Stimulated activated CD4-positive, alpha-beta T cell treated with anti-CD3 and anti-CD28 coated beads, Interleukin-1b, Interleukin-23, amount 100 ng/mL, for 24 hours (primary cell): ENCODE data around the gene ZNF225.
"Not testable (repeated sequence)": the region's sequence is repeated elsewhere in the genome, so short reads cannot be mapped to it uniquely, and the experiment has no call there.

Experiments
- DNase-seq, 4 experiments: peaks; one replicate each; pipeline ENCODE4 v3.0.0-alpha.2; 2020; ENCODE audit warnings: low read depth in 4 of 4, low spot score in 1 of 4

ZNF225 gene

DNA sequence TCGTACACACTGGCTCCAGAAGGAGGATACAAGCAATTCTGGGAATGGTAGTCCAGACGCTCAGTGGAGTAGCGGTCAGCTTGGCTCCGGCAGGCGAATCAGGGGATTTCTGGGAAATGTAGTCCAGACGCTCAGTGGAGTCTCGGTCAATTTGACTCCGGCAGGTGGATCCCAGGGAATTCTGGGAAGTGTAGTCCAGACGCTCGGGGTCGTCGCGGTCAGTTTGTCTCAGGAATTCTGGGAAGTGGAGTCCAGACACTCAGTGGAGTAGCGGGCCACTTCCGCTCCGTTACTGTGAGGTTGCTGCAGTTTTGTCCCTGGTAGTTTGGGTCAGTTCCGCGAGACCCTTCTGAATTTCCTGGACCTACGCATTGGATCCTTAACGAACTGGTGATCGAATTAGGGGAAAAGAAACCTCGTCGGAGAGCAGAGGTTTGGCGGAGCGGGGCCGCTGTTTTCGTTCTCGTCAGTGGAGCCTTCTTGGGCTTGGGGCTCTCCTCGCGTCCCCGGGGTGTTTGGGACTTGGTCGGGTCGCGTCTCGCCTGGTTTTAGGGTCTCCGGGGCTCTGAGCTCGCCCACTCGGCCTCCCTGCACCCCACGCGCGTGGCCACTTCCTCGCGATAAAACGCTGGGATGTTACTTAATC lies at the start of gene ZNF225:
ZNF225 (plus strand) TSS at position 262 of the 646 bp plus-strand sequence. CDS start 2,429 bp downstream, outside the sequence.
- DNase-seq = peak; percentile 52 to 75 (median 70)

DNA sequence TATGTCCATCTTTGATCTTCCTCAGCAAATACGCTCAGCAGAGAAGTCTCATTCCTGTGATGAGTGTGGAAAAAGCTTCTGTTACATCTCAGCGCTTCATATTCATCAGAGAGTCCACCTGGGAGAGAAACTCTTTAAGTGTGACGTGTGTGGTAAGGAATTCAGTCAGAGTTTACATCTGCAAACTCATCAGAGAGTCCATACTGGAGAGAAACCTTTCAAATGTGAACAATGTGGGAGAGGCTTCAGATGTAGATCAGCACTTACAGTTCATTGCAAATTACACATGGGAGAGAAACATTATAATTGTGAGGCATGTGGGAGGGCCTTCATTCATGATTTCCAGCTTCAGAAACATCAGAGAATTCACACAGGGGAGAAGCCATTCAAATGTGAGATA lies 46.9 kb upstream of the ZNF225 start:
- no peak for DNase-seq

DNA sequence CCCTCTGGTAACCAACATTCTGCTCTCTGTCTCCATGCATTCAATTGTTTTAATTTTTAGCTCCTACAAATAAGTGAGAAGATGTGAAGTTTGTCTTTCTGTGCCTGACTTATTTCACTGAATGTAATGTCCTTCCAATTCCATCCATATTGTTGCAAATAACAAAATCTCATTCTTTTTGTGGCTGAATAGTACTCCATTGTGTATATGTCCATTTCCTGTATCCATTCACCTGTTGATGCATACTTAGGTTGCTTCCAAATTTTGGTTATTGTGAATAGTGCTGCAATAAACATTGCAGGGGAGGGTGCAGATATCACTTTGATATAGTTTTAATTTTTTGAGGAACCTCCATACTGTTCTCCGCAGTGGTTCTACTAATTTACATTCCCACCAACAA lies 43.8 kb upstream of the ZNF225 start:
- DNase-seq = no peak

DNA sequence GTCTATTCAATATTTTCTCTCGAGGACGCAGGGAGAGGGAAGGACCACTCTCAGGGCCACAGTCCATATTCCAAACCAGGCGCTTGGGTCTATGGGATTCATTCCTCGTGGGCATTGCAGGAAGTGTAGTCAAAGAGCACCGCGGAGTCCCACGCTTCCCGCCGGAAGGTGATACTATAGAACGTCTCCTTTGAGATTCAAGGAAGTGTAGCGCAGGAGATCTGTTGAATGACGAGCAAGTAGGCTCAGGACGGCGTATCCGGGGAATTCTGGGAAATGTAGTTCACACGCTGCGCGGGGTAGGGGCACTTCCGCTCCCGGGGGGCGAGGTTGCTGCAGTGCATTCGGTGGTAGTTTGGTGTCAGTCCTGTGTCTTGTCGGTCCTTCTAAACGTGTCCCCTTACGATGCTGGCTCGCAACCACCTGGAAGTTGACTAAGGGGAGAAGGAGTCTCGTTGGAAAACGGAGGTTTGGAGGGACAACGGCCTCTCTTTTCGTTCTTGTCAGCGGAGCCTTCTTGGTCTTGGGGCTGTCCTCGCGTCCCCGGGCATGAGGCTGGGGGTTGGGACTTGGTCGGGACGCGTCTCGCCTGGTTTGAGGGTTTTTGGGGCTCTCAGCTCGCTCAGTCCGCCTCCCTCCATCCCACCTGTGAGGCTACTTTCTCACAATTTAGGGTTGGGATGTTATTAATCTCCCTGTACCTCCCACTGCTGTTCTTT lies 41.2 kb upstream of the ZNF225 start, which contains the start of gene ZNF284:
ZNF284 (plus strand) TSS at position 336 of the 719 bp plus-strand sequence. CDS start 4,231 bp downstream, outside the sequence.
- DNase-seq = peak; percentile 52 to 76 (median 68)

DNA sequence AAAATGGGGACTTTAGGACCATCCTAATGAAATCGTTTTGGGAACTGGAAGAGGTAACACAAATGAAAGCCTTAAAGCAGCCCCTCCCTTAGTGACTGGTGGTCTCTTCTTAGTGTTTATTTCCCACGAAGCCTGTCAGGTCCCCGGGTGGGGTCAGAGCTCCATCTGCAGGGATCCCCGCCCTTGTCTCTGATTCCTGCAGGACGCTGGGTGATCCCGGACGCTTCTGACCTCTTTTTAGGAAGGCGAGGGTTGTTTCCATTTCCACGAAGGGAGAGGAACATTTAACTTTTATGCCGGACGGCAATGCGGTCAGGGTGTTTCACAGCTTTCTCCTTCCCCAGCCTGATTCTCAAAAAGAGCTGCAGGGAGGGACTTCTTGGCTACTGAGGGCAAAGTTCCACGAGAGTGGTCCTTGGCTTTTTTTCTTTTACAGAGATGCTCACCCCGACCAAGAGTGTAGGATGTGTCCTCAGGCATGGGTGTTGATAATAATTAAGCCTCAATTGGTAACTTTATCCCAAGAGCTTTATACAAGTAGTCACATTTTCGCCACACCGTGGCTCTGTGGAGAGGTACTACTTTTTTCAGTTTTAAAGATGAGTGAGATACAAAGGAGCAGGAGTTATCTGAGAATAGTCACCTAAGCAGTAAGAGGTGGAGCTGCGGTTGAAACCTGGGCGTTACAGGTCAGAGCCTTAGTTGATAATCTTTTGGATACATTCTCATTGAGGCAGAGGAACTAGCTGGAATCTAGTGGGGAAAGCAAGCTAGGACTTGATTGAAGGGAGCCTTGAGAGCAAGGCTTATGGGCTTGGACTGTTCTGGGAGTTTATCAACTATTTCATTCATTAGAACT lies 40.4 kb upstream of the ZNF225 start:
- DNase-seq = no peak

DNA sequence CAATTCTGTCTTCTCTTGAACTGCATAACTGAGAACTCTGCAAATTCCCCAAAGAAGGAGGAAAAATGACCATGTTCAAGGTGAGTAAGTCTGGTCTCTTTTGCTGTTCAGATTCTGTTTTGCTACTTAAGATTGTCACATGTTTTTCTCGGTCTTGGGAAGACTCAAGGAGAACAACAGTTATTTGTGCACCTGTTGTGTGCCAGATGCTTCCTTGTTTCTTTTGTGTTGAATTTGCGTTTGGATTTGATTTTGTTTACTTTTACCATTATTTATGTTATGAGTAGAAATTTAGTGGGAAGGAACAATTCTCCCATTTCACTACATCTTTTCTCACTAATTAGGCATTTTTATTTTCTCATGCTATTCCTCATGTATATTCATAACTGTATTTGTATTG lies 36.9 kb upstream of the ZNF225 start:
- DNase-seq = no peak

DNA sequence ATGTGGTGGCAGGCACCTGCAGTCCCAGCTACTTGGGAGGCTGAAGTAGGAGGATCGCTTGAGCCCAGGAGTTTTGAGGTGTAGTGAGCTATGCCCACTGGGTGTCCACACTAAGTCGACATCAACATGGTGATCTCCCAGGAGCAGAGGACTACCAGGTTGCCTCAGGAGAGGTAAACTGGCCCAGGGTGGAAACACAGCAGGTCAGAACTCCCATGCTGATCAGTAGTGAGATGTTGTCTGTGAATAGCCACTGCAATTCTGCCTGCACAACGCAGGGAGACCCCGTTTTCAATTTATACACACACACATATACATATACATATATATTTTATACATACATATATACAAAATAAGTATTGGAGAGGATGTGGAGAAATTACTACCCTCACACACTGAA lies 21.1 kb upstream of the ZNF225 start:
- DNase-seq = no peak

DNA sequence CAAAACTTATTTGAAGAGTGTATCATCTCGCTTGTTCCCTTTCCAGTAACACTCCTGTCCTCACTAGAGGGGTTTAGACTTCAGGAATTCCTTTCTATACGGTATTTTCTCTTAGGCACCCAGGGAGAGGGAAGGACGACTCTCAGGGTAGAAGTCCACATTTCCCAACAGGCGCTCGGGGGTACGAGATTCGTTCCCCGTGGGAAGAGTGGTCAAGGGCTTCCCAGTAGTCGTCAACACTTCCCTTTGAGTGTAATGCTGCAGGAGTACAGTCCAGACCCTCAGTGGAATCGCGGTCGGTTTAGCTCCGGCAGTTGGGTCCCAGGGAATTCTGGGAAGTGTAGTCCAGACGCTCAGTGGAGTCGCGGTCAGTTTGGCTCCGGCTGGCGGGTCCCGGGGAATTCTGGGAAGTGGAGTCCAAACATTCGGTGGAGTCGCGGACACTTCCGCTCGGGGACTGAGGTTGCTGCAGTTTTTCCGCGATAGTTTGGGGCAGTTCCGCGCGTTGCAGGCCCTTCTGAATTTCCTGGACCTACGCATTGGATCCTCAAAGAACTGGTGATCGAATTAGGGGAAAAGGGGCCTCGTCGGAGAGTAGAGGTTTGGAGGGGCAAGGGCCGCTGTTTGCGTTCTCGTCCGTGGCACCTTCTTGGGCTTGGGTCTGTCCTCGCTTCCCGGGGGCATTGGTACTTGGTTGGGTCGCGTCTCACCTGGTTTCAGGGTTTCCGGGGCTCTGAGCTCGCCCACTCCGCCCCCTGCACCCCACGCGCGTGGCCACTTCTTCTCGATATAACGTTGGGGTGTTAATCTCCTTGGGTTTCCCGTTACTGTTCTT lies 19.1 kb upstream of the ZNF225 start, which contains the start of gene ZNF224:
ZNF224 (plus strand) TSS at position 431 of the 835 bp plus-strand sequence. CDS start 3,513 bp downstream, outside the sequence.
- peak; percentile 51 to 76 (median 70) for DNase-seq

DNA sequence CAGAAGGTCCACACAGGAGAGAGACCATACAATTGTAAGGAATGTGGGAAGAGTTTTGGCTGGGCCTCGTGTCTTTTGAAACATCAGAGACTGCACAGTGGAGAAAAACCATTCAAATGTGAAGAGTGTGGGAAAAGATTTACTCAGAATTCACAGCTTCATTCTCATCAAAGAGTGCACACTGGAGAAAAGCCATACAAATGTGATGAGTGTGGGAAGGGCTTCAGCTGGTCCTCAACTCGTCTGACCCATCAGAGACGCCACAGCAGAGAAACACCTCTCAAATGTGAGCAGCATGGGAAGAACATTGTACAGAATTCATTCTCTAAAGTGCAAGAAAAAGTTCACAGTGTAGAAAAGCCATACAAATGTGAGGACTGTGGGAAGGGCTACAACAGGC lies 5.4 kb upstream of the ZNF225 start:
- DNase-seq = no peak

DNA sequence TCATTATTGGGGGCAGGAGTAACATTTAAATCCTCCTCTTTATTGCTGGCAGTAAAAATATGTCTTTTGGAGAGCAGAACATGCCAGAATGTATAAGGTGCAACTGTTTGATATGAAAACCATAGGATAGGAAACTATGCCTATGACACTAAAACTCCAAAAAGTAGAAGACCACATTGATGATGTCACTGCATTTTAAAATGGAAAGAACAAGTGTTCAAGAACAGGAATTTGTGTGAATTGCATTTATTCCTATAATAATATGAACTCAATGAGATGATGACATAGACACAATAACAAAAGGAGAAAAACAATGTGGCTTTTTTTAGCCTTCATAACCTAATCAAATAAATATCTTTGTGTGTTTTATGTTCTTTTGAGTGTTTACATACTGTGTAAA lies 3.7 kb upstream of the ZNF225 start:
- no peak for DNase-seq

DNA sequence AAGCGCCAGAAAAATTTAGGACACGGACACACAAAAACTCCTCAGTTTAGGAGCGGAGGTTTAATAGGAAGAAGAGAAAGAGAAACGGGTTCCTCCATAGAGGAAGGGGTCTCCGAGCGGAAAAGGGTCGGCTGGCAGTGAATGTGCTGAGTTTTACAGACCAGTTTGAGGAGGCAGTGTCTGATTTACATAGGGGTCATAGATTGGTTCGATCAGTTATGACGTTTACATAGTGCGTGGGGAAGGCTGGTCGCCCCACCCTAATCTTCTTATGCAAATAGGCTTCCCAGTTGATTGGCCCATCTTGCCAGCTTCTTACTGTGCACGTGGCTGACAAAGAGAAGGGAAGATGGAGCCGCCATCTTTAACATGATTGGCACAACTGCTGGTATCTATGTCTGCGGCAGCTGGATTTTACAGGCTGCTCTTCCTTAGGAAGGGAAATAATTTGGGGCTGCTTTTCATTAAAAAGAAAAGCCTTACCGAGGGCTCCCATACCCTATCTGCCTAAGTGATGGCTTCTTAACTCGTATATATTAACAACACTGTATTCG lies 1.2 kb upstream of the ZNF225 start:
- no peak for DNase-seq

DNA sequence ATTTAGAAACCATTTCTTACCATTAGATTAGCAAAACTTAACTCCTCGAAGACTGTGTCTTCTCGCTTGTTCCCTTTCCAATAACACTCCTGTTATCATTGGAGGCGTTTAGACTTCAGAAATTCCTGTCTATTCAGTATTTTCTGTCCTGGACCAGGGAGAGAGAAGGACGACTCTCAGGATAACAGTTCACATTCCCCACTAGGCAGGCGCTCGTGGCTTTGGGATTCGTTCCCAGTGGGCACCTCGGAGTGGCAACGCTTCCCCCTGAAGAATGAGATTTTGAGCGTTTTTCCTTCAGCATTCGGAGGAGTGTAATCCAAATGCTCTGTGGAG lies 429 bp upstream of the ZNF225 start:
- no peak for DNase-seq

DNA sequence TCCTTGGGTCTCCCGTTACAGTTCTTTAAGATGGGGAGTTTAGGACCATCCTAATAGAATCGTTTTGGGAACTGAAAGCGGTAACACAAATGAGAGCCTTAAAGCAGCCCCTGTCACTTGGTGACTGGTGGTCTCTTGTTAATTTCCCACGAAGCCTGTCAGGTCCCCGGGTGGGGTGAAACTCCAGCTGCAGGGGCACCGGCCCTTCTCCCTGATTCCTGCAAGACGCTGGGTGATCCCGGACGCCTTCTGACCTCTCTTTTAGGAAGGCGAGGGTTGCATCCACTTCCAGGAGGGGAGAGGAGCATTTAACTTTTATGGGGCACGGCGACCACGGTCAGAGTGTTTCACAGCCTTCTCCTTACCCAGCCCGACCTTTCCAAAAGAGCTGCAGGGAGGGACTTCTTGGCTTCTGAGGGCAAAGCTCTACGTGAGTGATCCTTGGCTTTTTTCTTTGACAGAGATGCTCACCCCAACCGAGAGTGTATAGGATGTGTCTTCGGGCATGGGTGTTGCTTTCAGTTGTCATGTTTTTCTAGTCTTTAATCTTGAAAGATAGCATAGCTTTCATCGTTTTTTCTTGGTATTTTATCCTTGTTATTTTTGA lies 688 bp downstream of the ZNF225 start:
- no peak for DNase-seq

DNA sequence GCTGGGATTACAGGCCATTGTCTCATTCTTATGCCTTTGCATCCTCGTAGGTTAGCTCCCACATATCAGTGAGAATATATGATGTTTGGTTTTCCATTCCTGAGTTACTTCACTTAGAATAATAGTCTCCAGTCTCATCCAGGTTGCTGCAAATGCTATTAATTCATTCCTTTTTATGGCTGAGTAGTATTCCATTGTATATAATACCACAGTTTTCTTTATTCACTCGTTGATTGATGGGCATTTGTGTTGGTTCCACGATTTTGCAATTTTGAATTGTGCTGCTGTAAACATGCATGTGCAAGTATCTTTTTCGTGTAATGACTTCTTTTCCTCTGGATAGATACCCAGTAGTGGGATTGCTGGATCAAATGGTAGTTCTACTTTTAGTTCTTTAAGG lies 8.0 kb downstream of the ZNF225 start:
- not testable (repeated sequence) for DNase-seq

DNA sequence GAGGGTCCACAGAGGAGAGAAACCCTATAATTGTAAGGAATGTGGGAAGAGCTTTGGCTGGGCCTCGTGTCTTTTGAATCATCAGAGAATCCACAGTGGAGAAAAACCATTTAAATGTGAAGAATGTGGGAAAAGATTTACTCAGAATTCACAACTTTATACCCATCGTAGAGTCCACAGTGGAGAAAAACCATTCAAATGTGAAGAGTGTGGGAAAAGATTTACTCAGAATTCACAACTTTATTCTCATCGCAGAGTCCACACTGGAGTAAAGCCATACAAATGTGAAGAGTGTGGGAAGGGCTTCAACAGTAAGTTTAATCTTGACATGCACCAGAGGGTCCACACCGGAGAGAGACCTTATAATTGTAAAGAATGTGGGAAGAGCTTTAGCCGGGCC lies 18.8 kb downstream of the ZNF225 start:
- DNase-seq = no peak

DNA sequence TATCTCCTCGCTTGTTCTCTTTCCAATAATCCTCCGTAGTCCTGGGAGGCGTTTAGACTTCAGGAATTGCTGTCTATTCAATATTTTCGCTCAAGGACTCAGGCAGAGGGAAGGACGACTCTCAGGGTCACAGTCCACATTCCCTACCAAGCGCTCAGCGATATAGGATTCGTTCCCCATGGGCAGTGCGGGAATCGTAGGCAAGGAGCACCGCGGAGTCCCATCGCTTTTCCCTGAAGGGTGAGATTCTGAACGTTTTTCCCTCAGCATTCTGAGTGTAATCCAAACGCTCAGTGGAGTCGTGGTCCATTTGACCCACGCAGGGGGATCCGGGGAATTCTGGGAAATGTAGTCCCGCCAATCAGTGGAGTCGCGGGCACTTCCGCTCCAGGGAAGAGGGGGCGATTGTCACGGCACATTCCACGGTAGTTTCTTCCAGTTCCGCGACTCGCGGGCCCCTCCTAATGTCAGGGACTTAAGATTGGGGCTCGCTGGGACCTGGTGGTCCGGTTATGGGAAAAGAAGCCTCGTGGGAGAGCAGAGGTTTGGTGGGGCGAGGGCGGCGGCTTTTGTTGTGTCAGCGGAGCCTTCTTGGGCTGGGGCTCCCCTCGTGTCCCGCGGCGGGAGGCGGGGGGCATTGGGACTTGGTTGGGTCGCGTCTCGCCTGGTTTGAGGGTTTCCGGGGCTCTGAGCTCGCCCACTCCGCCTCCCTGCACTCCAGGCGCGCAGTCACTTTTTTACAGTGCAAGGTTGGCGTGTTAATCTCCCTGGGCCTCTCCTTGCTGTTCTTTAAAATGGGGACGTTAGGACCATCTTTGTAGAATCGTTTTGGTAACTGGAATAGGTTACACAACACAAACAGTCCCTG lies 28.2 kb downstream of the ZNF225 start, which contains the start of gene ZNF234:
ZNF234 (plus strand) TSS at position 364 of the 868 bp plus-strand sequence. CDS start 3,079 bp downstream, outside the sequence.
- DNase-seq = peak; percentile 34 to 55 (median 47)

DNA sequence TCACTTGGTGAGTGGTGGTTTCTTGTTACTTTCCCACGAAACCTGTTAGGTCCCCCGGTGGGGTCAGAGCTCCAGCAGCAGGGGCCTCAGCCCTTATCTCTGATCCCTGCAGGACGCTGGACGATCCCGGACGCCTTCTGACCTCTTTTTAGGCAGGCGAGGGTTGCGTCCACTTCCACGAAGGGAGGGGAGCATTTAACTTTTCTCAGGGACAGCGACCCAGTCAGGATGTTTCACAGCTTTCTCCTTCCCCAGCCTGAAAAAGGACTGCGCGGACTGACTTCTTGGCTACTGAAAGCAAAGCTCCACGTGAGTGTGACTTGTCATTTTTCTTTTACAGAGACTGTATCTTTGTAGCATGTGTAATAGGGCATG lies 28.8 kb downstream of the ZNF225 start:
- DNase-seq = no peak

DNA sequence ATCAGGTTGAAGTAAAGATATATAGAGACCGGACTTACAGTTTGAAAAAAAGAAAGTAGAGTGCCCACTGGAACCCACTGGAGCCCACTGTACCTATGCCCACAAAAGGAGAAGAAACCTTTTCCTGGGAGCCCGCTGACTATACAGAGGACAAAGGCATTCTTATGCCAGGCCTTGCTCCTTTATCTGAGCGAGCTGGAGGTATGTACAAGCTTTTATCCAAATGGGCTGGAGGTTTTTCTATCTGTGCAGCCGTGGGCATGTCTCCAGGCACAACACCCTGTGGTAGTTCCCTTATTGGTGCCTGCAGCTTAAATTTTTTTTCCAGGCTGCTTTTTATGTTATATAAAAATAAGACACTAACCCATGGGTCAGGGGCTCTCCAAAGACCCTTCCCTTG lies 36.6 kb downstream of the ZNF225 start:
- DNase-seq = no peak

DNA sequence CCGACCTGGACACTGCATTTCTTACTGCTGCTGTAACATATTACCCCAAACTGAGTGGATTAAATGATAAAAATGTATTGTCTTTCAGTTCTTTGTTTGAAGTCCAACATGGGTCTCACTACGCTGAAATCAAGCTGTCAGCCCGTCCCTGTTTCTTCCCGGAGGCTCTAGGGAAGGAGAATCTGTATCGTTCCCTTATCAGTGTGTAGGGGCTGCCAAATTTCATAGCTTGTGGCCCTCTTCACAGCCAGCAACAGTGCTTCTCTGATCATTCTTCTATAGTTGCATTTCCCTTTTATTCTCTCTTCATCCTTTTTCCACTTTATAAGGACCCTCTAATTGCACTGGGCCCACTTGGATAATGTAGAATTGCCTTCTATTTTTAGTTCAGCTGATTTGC lies 38.3 kb downstream of the ZNF225 start:
- DNase-seq = no peak
